T-cell (primary cell): Measurements from ENCODE around the gene TMCC2. TPM values are rescaled to one million over a fixed set of nuclear protein-coding genes. Genes with fewer than 3 reads are reported as not detected.

Source experiments
- ATAC-seq, 4 experiments: fragments of 200-7000 bp in 3 of 4; fragments of 150-1000 bp in 1 of 4; cut with Tn5 transposase; replicated peaks in 1 of 4; 1 replicate in 3 of 4; 2 replicates in 1 of 4; pipeline ENCODE4 v1.10.0; 2021; ENCODE audit warnings: moderate library complexity in 3 of 4, mild to moderate bottlenecking in 2 of 4, moderate number of reproducible peaks in 1 of 4
- CTCF ChIA-PET, 2 donors: fragments of 300-600 bp; sonication (Branson Sonifier 250); formaldehyde crosslinking; loops; one replicate each; lab custom pipeline; 2022; ENCODE audit warnings: antibody characterized with exemption in 2 of 2; lab: Charles Lee
- POLR2A ChIA-PET, 2 donors: fragments of 300-600 bp; sonication (Branson Sonifier 250); formaldehyde crosslinking; loops; one replicate each; lab custom pipeline; 2022; ENCODE audit warnings: antibody characterized with exemption in 2 of 2; lab: Charles Lee
- DNase-seq, 35 experiments: peaks; one replicate each; pipeline versions ENCODE4 v3.0.0 to v3.0.0-alpha.2; 2013 to 2023
- H3K27ac ChIP-seq: one replicate; pipeline ENCODE4 v1.5.1; 2013; ENCODE audit warnings: low read length
- H3K27me3 ChIP-seq, 2 experiments: replicated peaks in 1 of 2; 1 replicate in 1 of 2; 2 replicates in 1 of 2; pipeline versions ENCODE4 v1.6.1 to v1.7.0; 2013; ENCODE audit warnings: low read length in 1 of 2, mixed read lengths in 1 of 2; ENCODE audit not compliant: control insufficient read depth in 2 of 2, insufficient read depth in 2 of 2; ENCODE audit errors: extremely low read depth in 1 of 2
- H3K36me3 ChIP-seq, 2 donors: 1 replicate in 1 of 2; 2 replicates in 1 of 2; pipeline versions ENCODE4 v1.6.1 to v1.7.0; 2013; ENCODE audit warnings: low read length in 1 of 2; ENCODE audit not compliant: control insufficient read depth in 2 of 2, insufficient read depth in 1 of 2; ENCODE audit errors: extremely low read depth in 1 of 2
- H3K4me1 ChIP-seq, 2 experiments: 1 replicate in 1 of 2; 2 replicates in 1 of 2; pipeline versions ENCODE4 v1.6.1 to v1.7.0; 2013; ENCODE audit warnings: low read length in 2 of 2, mixed read lengths in 1 of 2; ENCODE audit not compliant: insufficient read depth in 2 of 2, control insufficient read depth in 1 of 2; ENCODE audit errors: extremely low read depth in 1 of 2
- H3K4me3 ChIP-seq, 2 donors: 1 replicate in 1 of 2; 2 replicates in 1 of 2; pipeline versions ENCODE4 v1.5.1 to v1.7.0; 2013; ENCODE audit warnings: mild to moderate bottlenecking in 2 of 2, low read length in 1 of 2, moderate library complexity in 1 of 2; ENCODE audit not compliant: control insufficient read depth in 1 of 2; ENCODE audit errors: extremely low read depth in 1 of 2
- H3K9me3 ChIP-seq: 2 replicates; pipeline ENCODE4 v1.7.0; 2013
- H3K27ac Mint-ChIP-seq, 2 donors: one replicate each; pipeline ENCODE4 v1.8.0; 2020 to 2021; ENCODE audit warnings: mild to moderate bottlenecking in 2 of 2, mixed read lengths in 2 of 2
- H3K27me3 Mint-ChIP-seq, 2 donors: one replicate each; pipeline ENCODE4 v1.8.0; 2021 to 2022; ENCODE audit warnings: mixed read lengths in 2 of 2
- H3K36me3 Mint-ChIP-seq: one replicate; pipeline ENCODE4 v1.8.0; 2021; ENCODE audit warnings: mixed read lengths
- H3K4me1 Mint-ChIP-seq, 3 donors: one replicate each; pipeline ENCODE4 v1.8.0; 2020 to 2022; ENCODE audit warnings: mixed read lengths in 3 of 3, mild to moderate bottlenecking in 1 of 3
- H3K4me3 Mint-ChIP-seq, 3 donors: one replicate each; pipeline ENCODE4 v1.8.0; 2020 to 2022; ENCODE audit warnings: mild to moderate bottlenecking in 3 of 3, mixed read lengths in 3 of 3, moderate library complexity in 3 of 3
- H3K9me3 Mint-ChIP-seq, 3 donors: one replicate each; pipeline ENCODE4 v1.8.0; 2020 to 2022; ENCODE audit warnings: mixed read lengths in 3 of 3
- WGBS: methylation state at CpG from one replicate; pipeline ENCODE4 v1.1.5; 2013; ENCODE audit warnings: missing lambda C conversion rate; ENCODE audit not compliant: insufficient coverage; 5-methylcytosine and 5-hydroxymethylcytosine counted together
- total RNA-seq, 35 experiments: library from RNA in 6 of 35; stranded (reverse) in 6 of 35; fragments of 120-200 nt in 1 of 35; gene quantifications; one replicate each; pipeline versions ENCODE4 v1.2.1 to v1.2.4 and lab custom pipeline; 2013 to 2026

TMCC2 gene
- total RNA-seq, 5 donors from 2014 or later (not counting 1 experiment from before 2014, with no cell fraction given) = 1.0 to 3.3 (median 1.8) TPM

DNA sequence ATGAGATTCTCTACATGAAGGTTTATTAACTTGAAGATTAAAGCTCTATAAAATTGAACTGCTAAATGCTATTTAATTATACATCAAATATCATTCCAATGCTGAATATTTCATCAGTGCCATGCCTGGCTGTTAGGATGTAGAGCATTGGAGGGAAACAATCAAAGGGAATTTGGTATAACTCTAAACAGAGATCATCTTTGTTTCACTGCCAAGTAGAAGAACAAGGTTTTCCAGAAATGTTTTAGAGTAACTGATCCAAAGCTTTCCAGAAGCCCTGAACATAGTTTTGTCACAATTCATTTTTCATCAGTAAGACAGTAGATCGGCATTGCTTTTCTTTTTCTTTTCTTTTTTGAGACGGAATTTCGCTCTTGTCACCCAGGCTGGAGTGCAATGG, 10.3 kb upstream of the TMCC2 start:
- Mint-ChIP-seq H3K4me1 (peaks cover 7 to 16% (median 11%) of the 10 kb centered on the region in 3 donors), H3K27me3 (peaks cover 4 to 6% of the 10 kb centered on the region in 2 donors), H3K9me3 (no peaks in the 10 kb centered on the region), H3K4me3 (no peak overlapping the region), H3K36me3 (no peaks in the 10 kb centered on the region), H3K27ac (no peak overlapping the region)
- DNase-seq (no peak), ATAC-seq (no peak)
- POLR2A ChIA-PET = no interaction called here
- Histone ChIP-seq H3K27me3 (no peaks in the 10 kb centered on the region), H3K4me3 (no peak overlapping the region), H3K4me1 (no peaks in the 10 kb centered on the region), H3K36me3 (no peaks in the 10 kb centered on the region), H3K27ac (no peak overlapping the region), H3K9me3 (no peaks in the 10 kb centered on the region)
- CTCF ChIA-PET = interaction anchor here in 1 of 2 donors (0.7 to 1.5 kb wide), 2 partner anchors 11 to 211 kb away, joined by 3 to 5 read pairs; partner anchors contain the start of gene TMCC2
- 83% methylated on average over 1 of the region's 3 CpGs for WGBS

DNA sequence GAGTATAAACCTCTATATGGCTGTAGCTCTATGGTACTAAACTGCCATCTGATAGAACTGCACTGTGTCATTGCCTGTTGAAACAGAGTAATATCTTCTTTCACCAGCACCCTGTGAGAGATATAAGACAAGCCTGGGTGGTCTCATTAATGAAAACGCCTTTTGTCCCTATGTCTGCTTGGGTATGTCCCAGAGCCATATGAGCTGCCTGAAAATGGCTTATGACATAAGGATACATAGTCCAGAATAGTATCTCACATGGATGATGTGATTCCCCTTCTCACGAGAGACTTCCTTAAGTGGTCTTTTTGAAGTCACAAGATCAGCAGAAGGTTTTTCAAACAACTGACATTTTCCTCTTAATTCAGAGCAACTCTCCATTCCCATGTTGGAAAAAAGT, 7.3 kb upstream of the TMCC2 start:
- H3K27ac ChIP-seq = no peak overlapping the region
- ChIA-PET POLR2A (no interaction called here), CTCF (no interaction called here)
- no peaks in the 10 kb centered on the region for H3K36me3 ChIP-seq
- DNase-seq (no peak), ATAC-seq (no peak)
- no peak overlapping the region for H3K27ac Mint-ChIP-seq
- H3K4me3 Mint-ChIP-seq = no peak overlapping the region
- no peak overlapping the region for H3K4me3 ChIP-seq
- peaks cover 0 to 2% (median 0%) of the 10 kb centered on the region in 3 donors for H3K4me1 Mint-ChIP-seq
- WGBS = 75% methylated on average over 1 of the region's 2 CpGs
- H3K27me3 ChIP-seq = peaks cover 0 to 2% of the 10 kb centered on the region in 2 experiments
- peaks cover 7 to 10% of the 10 kb centered on the region in 2 donors for H3K27me3 Mint-ChIP-seq
- H3K9me3 Mint-ChIP-seq = no peaks in the 10 kb centered on the region
- no peaks in the 10 kb centered on the region for H3K36me3 Mint-ChIP-seq
- no peaks in the 10 kb centered on the region for H3K9me3 ChIP-seq
- H3K4me1 ChIP-seq = no peaks in the 10 kb centered on the region

DNA sequence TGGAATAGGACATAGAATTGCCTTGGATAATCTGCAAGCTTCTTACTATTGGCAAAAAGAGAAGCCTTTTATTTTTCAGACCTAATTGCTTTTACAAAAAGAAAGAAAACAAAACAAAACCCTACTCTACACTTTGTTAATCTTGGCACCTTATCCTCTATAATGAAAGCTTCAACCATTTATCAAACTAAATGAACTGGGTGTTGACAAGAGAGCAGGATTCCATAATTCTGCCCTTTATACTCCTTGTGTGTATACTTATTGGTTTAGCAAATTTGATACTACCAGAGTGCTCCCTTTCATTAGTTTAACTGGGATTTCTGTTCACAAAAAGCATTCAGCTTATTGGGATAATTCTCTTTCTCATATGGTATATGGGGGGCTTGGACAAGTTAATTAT, 3.0 kb upstream of the TMCC2 start:
- Mint-ChIP-seq H3K27ac (no peak overlapping the region), H3K36me3 (no peaks in the 10 kb centered on the region), H3K4me1 (peaks cover 12 to 19% (median 18%) of the 10 kb centered on the region in 3 donors), H3K9me3 (no peaks in the 10 kb centered on the region), H3K27me3 (peaks cover 3 to 10% of the 10 kb centered on the region in 2 donors), H3K4me3 (no peak overlapping the region)
- Histone ChIP-seq H3K27me3 (peaks cover 2 to 17% of the 10 kb centered on the region in 2 experiments), H3K4me1 (peaks cover 11 to 17% of the 10 kb centered on the region in 2 experiments), H3K9me3 (no peaks in the 10 kb centered on the region), H3K36me3 (no peaks in the 10 kb centered on the region), H3K4me3 (no peak overlapping the region), H3K27ac (no peak overlapping the region)
- CTCF ChIA-PET = no interaction called here
- DNase-seq = no peak
- POLR2A ChIA-PET = no interaction called here
- ATAC-seq = no peak

DNA sequence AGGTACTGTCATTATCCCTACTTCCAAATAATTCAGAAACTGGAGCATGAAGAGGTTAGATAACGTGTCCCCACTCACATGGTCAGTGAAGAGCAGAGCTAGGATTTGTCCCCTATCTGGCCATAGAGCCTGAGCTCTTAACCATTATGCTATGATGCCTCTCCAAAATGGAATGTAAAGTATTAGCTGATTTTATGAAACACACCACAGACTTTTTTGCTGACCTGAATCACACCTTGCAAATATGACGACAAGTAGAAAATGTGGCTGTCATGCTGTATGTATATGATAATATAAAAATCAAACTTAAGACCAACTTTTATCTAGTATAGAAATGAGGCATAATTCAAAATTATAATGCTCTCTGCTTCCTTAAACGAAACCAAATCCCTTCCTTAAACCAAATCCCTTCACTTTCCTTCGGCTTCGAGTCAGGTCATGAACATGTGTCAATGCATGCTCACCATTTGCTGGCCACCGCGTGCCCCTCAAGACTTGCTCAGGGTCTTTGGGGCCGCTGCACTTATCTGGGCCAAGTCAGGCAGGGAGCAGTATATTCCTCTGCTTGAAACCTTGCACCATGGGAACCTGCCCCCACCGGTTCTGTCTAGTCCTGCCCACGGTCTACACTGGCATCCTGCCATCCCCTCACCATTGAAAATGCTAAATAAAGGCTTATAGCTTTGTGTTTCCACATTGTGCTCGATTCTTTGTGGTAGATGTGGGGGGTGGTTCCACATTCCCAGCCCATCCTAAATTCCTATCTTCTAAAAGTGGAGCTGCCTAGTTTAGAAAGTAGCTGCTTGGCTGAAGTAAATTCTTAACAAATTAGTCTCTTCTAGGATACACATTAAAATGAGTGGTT, 1.6 kb upstream of the TMCC2 start:
- CTCF ChIA-PET = interaction anchor here (0.8 to 1.2 kb wide), 3 partner anchors 28 to 95 kb away, joined by 3 read pairs; partner anchors contain the start of gene NUAK2 (in 1 of the 2)
- H3K4me3 Mint-ChIP-seq = peak overlapping the region in 1 of 3 donors; percentile 4
- H3K27me3 Mint-ChIP-seq = peaks cover 3 to 10% of the 10 kb centered on the region in 2 donors

DNA sequence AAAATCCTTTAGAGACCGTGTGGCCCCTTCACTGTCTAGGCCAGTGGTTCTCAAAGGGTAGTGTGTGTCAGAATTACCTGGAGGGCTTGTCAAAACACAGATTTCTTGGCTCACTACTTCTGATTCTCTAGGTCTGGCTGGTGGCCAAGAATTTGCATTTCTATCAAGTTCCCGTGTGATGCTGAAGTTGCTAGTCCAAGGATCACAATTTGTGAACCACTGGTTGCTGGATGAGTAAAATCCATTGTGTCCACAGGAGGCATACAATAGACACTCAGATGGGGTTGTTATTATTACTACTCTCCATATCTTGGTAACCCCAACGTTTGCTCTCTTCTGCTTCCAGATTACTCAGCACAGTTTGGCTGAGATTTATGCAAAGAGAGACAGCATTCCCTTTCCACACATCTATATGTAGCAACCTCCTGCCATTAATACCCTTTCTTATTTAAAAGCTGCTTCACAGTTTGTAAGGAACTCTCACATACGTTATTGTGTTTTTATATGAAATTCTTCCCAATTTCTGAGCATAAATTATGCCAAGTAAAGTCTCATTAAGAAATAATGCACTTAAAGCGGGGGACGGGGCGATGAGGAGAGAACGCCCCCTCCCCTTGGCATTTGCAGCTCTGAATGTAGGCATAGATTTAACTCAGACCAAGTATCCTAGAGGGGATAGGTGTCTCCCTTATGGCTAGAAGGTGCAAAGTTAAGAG, 720 bp upstream of the TMCC2 start:
- ATAC-seq (no peak), DNase-seq (peak in 1 of 35 experiments; percentile 22)
- H3K36me3 Mint-ChIP-seq = no peaks in the 10 kb centered on the region
- WGBS = no CpG with 5 or more reads among the region's 8 CpGs
- Histone ChIP-seq H3K36me3 (no peaks in the 10 kb centered on the region), H3K4me3 (peak overlapping the region; percentile 49 to 66), H3K4me1 (peaks cover 14 to 26% of the 10 kb centered on the region in 2 experiments), H3K27me3 (peaks cover 2 to 24% of the 10 kb centered on the region in 2 experiments), H3K9me3 (no peaks in the 10 kb centered on the region), H3K27ac (no peak overlapping the region)
- peaks cover 18 to 27% (median 25%) of the 10 kb centered on the region in 3 donors for H3K4me1 Mint-ChIP-seq
- peak overlapping the region; percentile 78 to 85 (median 79) for H3K4me3 Mint-ChIP-seq
- peaks cover 3 to 10% of the 10 kb centered on the region in 2 donors for H3K27me3 Mint-ChIP-seq
- no peaks in the 10 kb centered on the region for H3K9me3 Mint-ChIP-seq
- CTCF ChIA-PET = interaction anchor here (1.1 to 4.4 kb wide), 4 partner anchors 9 to 35 kb away, joined by 3 to 30 read pairs (median 5); no protein-coding TSS in a partner anchor
- H3K27ac Mint-ChIP-seq = peak overlapping the region in 1 of 2 donors; percentile 34
- POLR2A ChIA-PET = interaction anchor here in 1 of 2 donors (1.0 kb wide), 1 partner anchor 45 kb away, joined by 3 read pairs; no protein-coding TSS in a partner anchor

More for the DNA sequence above, 1.6 kb upstream of the TMCC2 start:
- Mint-ChIP-seq H3K36me3 (no peaks in the 10 kb centered on the region), H3K27ac (no peak overlapping the region), H3K9me3 (no peaks in the 10 kb centered on the region), H3K4me1 (peaks cover 18 to 27% (median 25%) of the 10 kb centered on the region in 3 donors)
- 84% methylated on average over 6 of the region's 11 CpGs for WGBS
- Histone ChIP-seq H3K36me3 (no peaks in the 10 kb centered on the region), H3K4me1 (peaks cover 14 to 26% of the 10 kb centered on the region in 2 experiments), H3K27ac (no peak overlapping the region), H3K27me3 (peaks cover 2 to 24% of the 10 kb centered on the region in 2 experiments), H3K9me3 (no peaks in the 10 kb centered on the region), H3K4me3 (no peak overlapping the region)
- no peak for ATAC-seq
- no peak for DNase-seq
- POLR2A ChIA-PET = interaction anchor here in 1 of 2 donors (1.0 kb wide), 1 partner anchor 44 kb away, joined by 3 read pairs; no protein-coding TSS in a partner anchor
